HEK293T (cell line): ENCODE data around the gene SELENOO.

Experiments used
- ARNT ChIP-seq: fragments of 450-650 bp; IDR thresholded peaks from 2 replicates; pipeline ENCODE4 v1.6.1; 2017; ENCODE audit warnings: mild to moderate bottlenecking
- BHLHE40 ChIP-seq: fragments of 450-650 bp; IDR thresholded peaks from 2 replicates; pipeline ENCODE4 v1.6.1; 2016; ENCODE audit warnings: mild to moderate bottlenecking, moderate library complexity, borderline replicate concordance
- CTBP1 ChIP-seq: fragments of 450-650 bp; IDR thresholded peaks from 2 replicates; pipeline ENCODE4 v1.6.1; 2016; ENCODE audit warnings: borderline replicate concordance
- ELF4 ChIP-seq: fragments of 450-650 bp; IDR thresholded peaks from 2 replicates; pipeline ENCODE4 v1.6.1; 2017; ENCODE audit warnings: antibody characterized with exemption
- FOXM1 ChIP-seq: fragments of 450-650 bp; IDR thresholded peaks from 2 replicates; pipeline ENCODE4 v1.6.1; 2017; ENCODE audit warnings: mild to moderate bottlenecking, borderline replicate concordance
- HDGF ChIP-seq: fragments of 450-650 bp; IDR thresholded peaks from 2 replicates; pipeline ENCODE4 v1.6.1; 2017; ENCODE audit warnings: antibody characterized with exemption, borderline replicate concordance
- NFRKB ChIP-seq: fragments of 450-650 bp; IDR thresholded peaks from 2 replicates; pipeline ENCODE4 v1.6.1; 2016; ENCODE audit warnings: mild to moderate bottlenecking, moderate library complexity
- SP1 ChIP-seq: fragments of 450-650 bp; IDR thresholded peaks from 2 replicates; pipeline ENCODE4 v1.6.1; 2017
- SUZ12 ChIP-seq: fragments of 450-650 bp; IDR thresholded peaks from 2 replicates; pipeline ENCODE4 v1.6.1; 2016; ENCODE audit warnings: mild to moderate bottlenecking
- TARDBP ChIP-seq: fragments of 450-650 bp; IDR thresholded peaks from 2 replicates; pipeline ENCODE4 v1.6.1; 2016
- ZNF384 ChIP-seq: fragments of 450-650 bp; IDR thresholded peaks from 2 replicates; pipeline ENCODE4 v1.6.1; 2016
- TF ChIP-seq, protein P1 (sequence below): fragments of 450-650 bp; IDR thresholded peaks from 2 replicates; pipeline ENCODE4 v1.6.1; 2016

- TF ChIP-seq, protein P1, sequence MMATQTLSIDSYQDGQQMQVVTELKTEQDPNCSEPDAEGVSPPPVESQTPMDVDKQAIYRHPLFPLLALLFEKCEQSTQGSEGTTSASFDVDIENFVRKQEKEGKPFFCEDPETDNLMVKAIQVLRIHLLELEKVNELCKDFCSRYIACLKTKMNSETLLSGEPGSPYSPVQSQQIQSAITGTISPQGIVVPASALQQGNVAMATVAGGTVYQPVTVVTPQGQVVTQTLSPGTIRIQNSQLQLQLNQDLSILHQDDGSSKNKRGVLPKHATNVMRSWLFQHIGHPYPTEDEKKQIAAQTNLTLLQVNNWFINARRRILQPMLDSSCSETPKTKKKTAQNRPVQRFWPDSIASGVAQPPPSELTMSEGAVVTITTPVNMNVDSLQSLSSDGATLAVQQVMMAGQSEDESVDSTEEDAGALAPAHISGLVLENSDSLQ = no peak
- no peak for TF ChIP-seq ELF4
- TF ChIP-seq TARDBP = no peak
- TF ChIP-seq SUZ12 = no peak
- TF ChIP-seq NFRKB = no peak
- no peak for TF ChIP-seq ZNF384
- TF ChIP-seq ARNT = no peak
- no peak for TF ChIP-seq HDGF
- TF ChIP-seq FOXM1 = no peak
- TF ChIP-seq CTBP1 = no peak
- TF ChIP-seq BHLHE40 = no peak
- no peak for TF ChIP-seq SP1
Measured at GRCh38 chr22:50216055-50216683, 15.4 kb downstream of the SELENOO start.
